Progenitor cell of endocrine pancreas (in vitro differentiated cells): Measurements from ENCODE around the gene ROCK1. TPM values are rescaled to one million over a fixed set of nuclear protein-coding genes. Genes with fewer than 3 reads are reported as not detected.

Experiments used
- DNase-seq: peaks from one replicate; pipeline ENCODE4 v3.0.0; 2021; ENCODE audit warnings: low spot score; ENCODE audit not compliant: unreplicated experiment
- H3K27ac Mint-ChIP-seq: 2 replicates; pipeline ENCODE4 v1.8.0; 2021; ENCODE audit warnings: mild to moderate bottlenecking, moderate library complexity, mixed read lengths
- H3K27me3 Mint-ChIP-seq: 2 replicates; pipeline ENCODE4 v1.8.0; 2021; ENCODE audit warnings: mixed read lengths
- H3K36me3 Mint-ChIP-seq: 2 replicates; pipeline ENCODE4 v1.8.0; 2022; ENCODE audit warnings: mixed read lengths; ENCODE audit not compliant: insufficient read depth
- H3K4me1 Mint-ChIP-seq: 2 replicates; pipeline ENCODE4 v1.8.0; 2021; ENCODE audit warnings: low read depth, mixed read lengths
- H3K4me3 Mint-ChIP-seq: 2 replicates; pipeline ENCODE4 v1.8.0; 2021; ENCODE audit warnings: low read depth, mild to moderate bottlenecking, moderate library complexity, mixed read lengths
- H3K9me3 Mint-ChIP-seq: 2 replicates; pipeline ENCODE4 v1.8.0; 2021; ENCODE audit warnings: low read depth, mixed read lengths
- CTCF ChIP-seq: fragments of 200-600 bp; sonication (generic); IDR thresholded peaks from one replicate; pipeline ENCODE4 v1.5.0; 2021; ENCODE audit warnings: antibody characterized with exemption, mild to moderate bottlenecking; ENCODE audit not compliant: unreplicated experiment
- total RNA-seq: library from RNA; stranded (reverse); gene quantifications from 2 replicates; pipeline ENCODE4 v1.2.1, GENCODE V29; 2021

ROCK1 gene
- total RNA-seq, 1 donor from 2014 or later: 62.0 TPM

- no peak for TF ChIP-seq CTCF
- Mint-ChIP-seq H3K4me1 (no peaks in the 10 kb centered on the region), H3K9me3 (peaks cover 2% of the 10 kb centered on the region), H3K27me3 (no peaks in the 10 kb centered on the region), H3K36me3 (peaks cover 22% of the 10 kb centered on the region), H3K4me3 (no peak overlapping the region), H3K27ac (no peak overlapping the region)
- DNase-seq: no peak
Observed at GRCh38 chr18:20997371-20997770, 114.2 kb downstream of the ROCK1 start.

GRCh38 chr18:20996418-20996817 is 115.2 kb downstream of the ROCK1 start:
- no peak overlapping the region for H3K27ac Mint-ChIP-seq
- H3K36me3 Mint-ChIP-seq: peaks cover 20% of the 10 kb centered on the region
- H3K4me3 Mint-ChIP-seq: no peak overlapping the region
- no peaks in the 10 kb centered on the region for H3K27me3 Mint-ChIP-seq
- peaks cover 2% of the 10 kb centered on the region for H3K9me3 Mint-ChIP-seq
- no peak for DNase-seq
- TF ChIP-seq CTCF: no peak
- no peaks in the 10 kb centered on the region for H3K4me1 Mint-ChIP-seq

- Mint-ChIP-seq H3K27ac (no peak overlapping the region), H3K9me3 (no peaks in the 10 kb centered on the region), H3K36me3 (peaks cover 23% of the 10 kb centered on the region), H3K4me3 (no peak overlapping the region), H3K4me1 (peaks cover 8% of the 10 kb centered on the region), H3K27me3 (no peaks in the 10 kb centered on the region)
- no peak for DNase-seq
- no peak for TF ChIP-seq CTCF
Observed at GRCh38 chr18:20988726-20989125, 122.9 kb downstream of the ROCK1 start.

- no peaks in the 10 kb centered on the region for H3K27me3 Mint-ChIP-seq
- H3K9me3 Mint-ChIP-seq: no peaks in the 10 kb centered on the region
- H3K4me3 Mint-ChIP-seq: no peak overlapping the region
- TF ChIP-seq CTCF: no peak
- peak overlapping the region; percentile 67 for H3K27ac Mint-ChIP-seq
- peaks cover 33% of the 10 kb centered on the region for H3K36me3 Mint-ChIP-seq
- DNase-seq: no peak
- peaks cover 3% of the 10 kb centered on the region for H3K4me1 Mint-ChIP-seq
Observed at GRCh38 chr18:20975077-20975476, 136.5 kb downstream of the ROCK1 start.

GRCh38 chr18:20971886-20972267 is 139.7 kb downstream of the ROCK1 start:
- no peak overlapping the region for H3K4me3 Mint-ChIP-seq
- peak; percentile 53 for TF ChIP-seq CTCF
- DNase-seq: no peak

More at GRCh38 chr18:20971886-20972267, 139.7 kb downstream of the ROCK1 start:
- no peak overlapping the region for H3K27ac Mint-ChIP-seq
- no peaks in the 10 kb centered on the region for H3K9me3 Mint-ChIP-seq
- H3K36me3 Mint-ChIP-seq: peaks cover 26% of the 10 kb centered on the region
- H3K4me1 Mint-ChIP-seq: peaks cover 3% of the 10 kb centered on the region
- no peaks in the 10 kb centered on the region for H3K27me3 Mint-ChIP-seq
